ENCODE results near the gene SLC25A41. TPM values are rescaled to one million over a fixed set of nuclear protein-coding genes. Genes with fewer than 3 reads are reported as not detected.

SLC25A41 gene
- total and polyA plus RNA-seq, 9 of the 15 experiments (the other 6 are each of a cell fraction or from before 2014, with no cell fraction given) = 0.08 to 4.2 (median 1.6) TPM

DNA sequence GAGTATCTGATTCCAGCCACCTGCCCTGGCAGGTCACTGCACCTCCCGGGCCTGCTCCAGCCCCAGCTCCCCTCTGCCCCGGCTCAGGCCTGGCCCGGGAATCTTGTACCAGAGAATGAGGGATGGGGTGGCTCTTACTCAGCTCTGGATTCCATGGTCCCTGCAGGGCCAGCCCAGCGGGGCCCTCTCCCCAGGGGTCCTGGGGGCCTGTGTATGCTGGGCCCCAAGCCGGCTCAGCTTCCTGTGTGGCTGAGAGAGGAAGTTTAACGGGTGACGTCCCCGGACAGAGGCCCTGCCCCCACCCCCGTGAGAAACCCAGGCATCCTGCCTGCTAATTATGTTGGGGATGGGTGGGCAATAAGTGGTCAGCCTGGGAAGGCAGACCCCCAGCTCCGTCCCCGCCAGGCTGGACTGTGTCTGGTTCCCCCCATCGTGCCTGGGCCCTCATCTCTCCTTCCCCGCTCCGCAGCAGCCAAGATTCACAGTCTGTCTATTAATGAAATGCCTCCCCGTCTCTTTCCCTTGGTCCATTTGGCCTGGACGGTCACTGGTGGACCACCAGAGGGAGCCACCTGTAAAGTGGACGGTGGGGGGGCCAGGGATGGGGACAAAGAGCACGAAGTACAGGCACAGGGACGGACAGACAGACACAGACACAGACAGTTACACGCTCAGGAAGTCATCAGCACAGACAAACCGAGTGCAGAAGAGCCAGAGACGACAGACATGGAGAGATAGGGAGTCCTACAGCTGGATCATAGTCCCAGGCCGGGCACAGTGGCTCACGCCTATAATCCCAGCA, 48.2 kb upstream of the SLC25A41 start, which contains the start of gene DENND1C (continued):
- TF ChIP-seq, protein P1, sequence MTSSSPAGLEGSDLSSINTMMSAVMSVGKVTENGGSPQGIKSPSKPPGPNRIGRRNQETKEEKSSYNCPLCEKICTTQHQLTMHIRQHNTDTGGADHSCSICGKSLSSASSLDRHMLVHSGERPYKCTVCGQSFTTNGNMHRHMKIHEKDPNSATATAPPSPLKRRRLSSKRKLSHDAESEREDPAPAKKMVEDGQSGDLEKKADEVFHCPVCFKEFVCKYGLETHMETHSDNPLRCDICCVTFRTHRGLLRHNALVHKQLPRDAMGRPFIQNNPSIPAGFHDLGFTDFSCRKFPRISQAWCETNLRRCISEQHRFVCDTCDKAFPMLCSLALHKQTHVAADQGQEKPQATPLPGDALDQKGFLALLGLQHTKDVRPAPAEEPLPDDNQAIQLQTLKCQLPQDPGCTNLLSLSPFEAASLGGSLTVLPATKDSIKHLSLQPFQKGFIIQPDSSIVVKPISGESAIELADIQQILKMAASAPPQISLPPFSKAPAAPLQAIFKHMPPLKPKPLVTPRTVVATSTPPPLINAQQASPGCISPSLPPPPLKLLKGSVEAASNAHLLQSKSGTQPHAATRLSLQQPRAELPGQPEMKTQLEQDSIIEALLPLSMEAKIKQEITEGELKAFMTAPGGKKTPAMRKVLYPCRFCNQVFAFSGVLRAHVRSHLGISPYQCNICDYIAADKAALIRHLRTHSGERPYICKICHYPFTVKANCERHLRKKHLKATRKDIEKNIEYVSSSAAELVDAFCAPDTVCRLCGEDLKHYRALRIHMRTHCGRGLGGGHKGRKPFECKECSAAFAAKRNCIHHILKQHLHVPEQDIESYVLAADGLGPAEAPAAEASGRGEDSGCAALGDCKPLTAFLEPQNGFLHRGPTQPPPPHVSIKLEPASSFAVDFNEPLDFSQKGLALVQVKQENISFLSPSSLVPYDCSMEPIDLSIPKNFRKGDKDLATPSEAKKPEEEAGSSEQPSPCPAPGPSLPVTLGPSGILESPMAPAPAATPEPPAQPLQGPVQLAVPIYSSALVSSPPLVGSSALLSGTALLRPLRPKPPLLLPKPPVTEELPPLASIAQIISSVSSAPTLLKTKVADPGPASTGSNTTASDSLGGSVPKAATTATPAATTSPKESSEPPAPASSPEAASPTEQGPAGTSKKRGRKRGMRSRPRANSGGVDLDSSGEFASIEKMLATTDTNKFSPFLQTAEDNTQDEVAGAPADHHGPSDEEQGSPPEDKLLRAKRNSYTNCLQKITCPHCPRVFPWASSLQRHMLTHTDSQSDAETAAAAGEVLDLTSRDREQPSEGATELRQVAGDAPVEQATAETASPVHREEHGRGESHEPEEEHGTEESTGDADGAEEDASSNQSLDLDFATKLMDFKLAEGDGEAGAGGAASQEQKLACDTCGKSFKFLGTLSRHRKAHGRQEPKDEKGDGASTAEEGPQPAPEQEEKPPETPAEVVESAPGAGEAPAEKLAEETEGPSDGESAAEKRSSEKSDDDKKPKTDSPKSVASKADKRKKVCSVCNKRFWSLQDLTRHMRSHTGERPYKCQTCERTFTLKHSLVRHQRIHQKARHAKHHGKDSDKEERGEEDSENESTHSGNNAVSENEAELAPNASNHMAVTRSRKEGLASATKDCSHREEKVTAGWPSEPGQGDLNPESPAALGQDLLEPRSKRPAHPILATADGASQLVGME (CRISPR knock-in tag; IDR thresholded peaks at IDR 0.05) = 0 out of 2 replicates have a peak, but pooled peaks have one; percentile 32
- TF ChIP-seq NFRKB (IDR thresholded peaks at IDR 0.05; ENCODE audit: low read depth) (no peak), PHB (CRISPR knock-in tag; IDR thresholded peaks at IDR 0.05) (no peak), CAMTA2 (CRISPR knock-in tag; conservative IDR thresholded peaks at IDR 0.05) (no peak), POLR3A (IDR thresholded peaks at IDR 0.05; ENCODE audit: borderline replicate concordance, extremely low read depth, insufficient read depth, insufficient read length) (no peak), ATF1 (CRISPR knock-in tag; IDR thresholded peaks at IDR 0.05) (no peak), ATF1 (tag; IDR thresholded peaks at IDR 0.05) (peak; percentile 26; the same call in 1 of the 2 replicates), COPS2 (conservative IDR thresholded peaks at IDR 0.05) (no peak), CHD4 (IDR thresholded peaks at IDR 0.05; ENCODE audit: insufficient read depth, insufficient replicate concordance, low read depth, low read length, poor library complexity, severe bottlenecking) (no peak), SMAD3 (CRISPR knock-in tag; conservative IDR thresholded peaks at IDR 0.05) (no peak), FOXJ2 (tag; IDR thresholded peaks at IDR 0.05) (no peak), PYGO2 (tag; IDR thresholded peaks at IDR 0.05) (no peak), KLF16 (IDR thresholded peaks at IDR 0.05) (no peak), TAF9B (IDR thresholded peaks at IDR 0.05; ENCODE audit: partially characterized antibody) (no peak), PCBP1 (IDR thresholded peaks at IDR 0.05; ENCODE audit: low read depth, low read length, poor library complexity, severe bottlenecking) (no peak), CTBP1 (IDR thresholded peaks at IDR 0.05; ENCODE audit: borderline replicate concordance) (peak; percentile 48; the same call in 1 of the 2 replicates), SREBF2 (CRISPR knock-in tag; IDR thresholded peaks at IDR 0.05) (no peak), HNRNPUL1 (IDR thresholded peaks at IDR 0.05; ENCODE audit: low read length) (no peak), PKNOX1 (IDR thresholded peaks at IDR 0.05) (0 out of 2 replicates have a peak, but pooled peaks have one; percentile 4), DNMT1 (IDR thresholded peaks at IDR 0.05) (no peak), ZNF146 (CRISPR knock-in tag; IDR thresholded peaks at IDR 0.05; ENCODE audit: unreplicated experiment) (no peak)
- TF ChIP-seq, protein P2, sequence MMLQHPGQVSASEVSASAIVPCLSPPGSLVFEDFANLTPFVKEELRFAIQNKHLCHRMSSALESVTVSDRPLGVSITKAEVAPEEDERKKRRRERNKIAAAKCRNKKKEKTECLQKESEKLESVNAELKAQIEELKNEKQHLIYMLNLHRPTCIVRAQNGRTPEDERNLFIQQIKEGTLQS (IDR thresholded peaks at IDR 0.05) = no peak
- TF ChIP-seq, protein P2 (CRISPR knock-in tag; conservative IDR thresholded peaks at IDR 0.05) = no peak
